Breast epithelium (tissue), 4 donors: ENCODE measurements around the gene CRYBA1. TPM values are rescaled to one million over a fixed set of nuclear protein-coding genes. Genes with fewer than 3 reads are reported as not detected.
A peak's percentile ranks its signal among the peaks of the same experiment; 100 is the strongest.

Experiments
- DNase-seq, 2 donors: peaks; one replicate each; pipeline ENCODE4 v3.0.0-alpha.2; 2019; ENCODE audit warnings: low spot score in 2 of 2
- H3K27ac ChIP-seq, 2 donors: fragments of 200-600 bp; sonication (generic) in 1 of 2; one replicate each; pipeline ENCODE4 v1.5.1; 2016 to 2019; ENCODE audit warnings: mild to moderate bottlenecking in 1 of 2
- H3K27me3 ChIP-seq, 2 donors: fragments of 200-600 bp; sonication (generic) in 1 of 2; one replicate each; pipeline versions ENCODE4 v1.5.1 to v1.6.0; 2017 to 2019; ENCODE audit warnings: control low read depth in 1 of 2, mild to moderate bottlenecking in 1 of 2
- H3K36me3 ChIP-seq: fragments of 200-600 bp; one replicate; pipeline ENCODE4 v1.5.1; 2019
- H3K4me1 ChIP-seq, 2 donors: fragments of 200-600 bp; sonication (generic); one replicate each; pipeline ENCODE4 v1.5.1; 2016 to 2019; ENCODE audit warnings: control low read depth in 1 of 2
- H3K4me3 ChIP-seq, 3 donors: fragments of 200-600 bp; sonication (generic); 1 replicate in 2 of 3; 2 replicates in 1 of 3; pipeline ENCODE4 v1.5.1; 2016 to 2019; ENCODE audit warnings: mild to moderate bottlenecking in 3 of 3, moderate library complexity in 2 of 3
- H3K9me3 ChIP-seq, 2 donors: fragments of 200-600 bp; sonication (generic) in 1 of 2; one replicate each; pipeline ENCODE4 v1.5.1; 2016 to 2019; ENCODE audit warnings: control low read depth in 1 of 2
- POLR2A ChIP-seq: fragments of 450-650 bp; IDR thresholded peaks from one replicate; pipeline ENCODE4 v1.6.1; 2016; ENCODE audit warnings: antibody characterized with exemption, mild to moderate bottlenecking, moderate library complexity
- POLR2AphosphoS5 ChIP-seq, 3 donors: sonication (generic); formaldehyde crosslinking; IDR thresholded peaks; one replicate each; pipeline ENCODE4 v1.6.1; 2017; ENCODE audit warnings: antibody characterized with exemption in 3 of 3
- intact Hi-C: fragments of 100-400 bp; cut with DNase I; formaldehyde crosslinking; loops from one replicate; pipeline ENCODE4 v1.15.1; 2023; ENCODE audit warnings: low total_unique reads
- total RNA-seq, 3 donors: library from RNA; depleted of rRNA; stranded (reverse); fragments of >200 nt; gene quantifications; one replicate each; pipeline ENCODE4 v1.1.0, GENCODE V29; 2016
- TF ChIP-seq, protein P1 (sequence below), 3 donors: fragments of 450-650 bp; IDR thresholded peaks; one replicate each; pipeline ENCODE4 v1.5.1; 2016 to 2017; ENCODE audit warnings: antibody characterized with exemption in 3 of 3, mild to moderate bottlenecking in 3 of 3, moderate library complexity in 3 of 3

The CRYBA1 gene
- total RNA-seq, 3 donors from 2014 or later, result not detected

DNA sequence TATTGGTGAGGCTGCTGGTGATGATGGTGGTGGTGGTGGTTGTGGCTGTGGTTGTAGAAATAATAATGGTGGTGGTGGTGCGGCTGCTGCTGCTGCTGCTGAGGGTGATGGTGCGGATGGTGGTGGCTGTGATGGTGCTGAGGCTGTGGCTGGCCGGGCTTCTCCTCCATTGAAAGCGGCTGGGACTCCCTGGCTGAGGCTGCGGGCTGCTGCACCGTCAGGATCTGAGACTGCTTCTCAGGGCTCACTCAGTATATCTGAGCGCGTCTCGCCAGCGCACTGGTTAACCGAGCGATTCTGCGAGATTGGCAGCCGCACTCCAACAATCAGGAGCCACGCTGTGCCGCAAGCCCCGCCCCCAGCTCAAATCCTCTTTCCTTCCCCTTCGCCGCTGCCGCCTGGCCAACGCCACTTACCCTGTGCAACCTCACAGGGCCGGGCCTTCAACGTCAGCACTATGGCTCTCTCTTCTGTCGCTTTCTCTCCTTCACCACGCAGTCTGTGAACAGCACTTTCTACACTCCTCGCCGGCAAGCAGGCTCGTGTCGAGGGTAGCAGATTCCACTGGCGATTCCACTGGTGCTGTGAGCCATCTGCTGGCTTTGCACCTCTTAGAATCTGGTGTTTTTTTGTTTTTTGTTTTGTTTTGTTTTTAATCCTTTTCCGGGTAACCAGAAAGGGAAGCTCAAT is 47.4 kb downstream of the CRYBA1 start, which contains the start of gene NUFIP2:
NUFIP2 (minus strand) TSS at position 259 of the 690 bp plus-strand sequence; CDS start at position 170, 89 bp downstream.
- no peaks in the 10 kb centered on the region for H3K27me3 ChIP-seq
- no peaks in the 10 kb centered on the region for H3K36me3 ChIP-seq
- H3K9me3 ChIP-seq, result no peaks in the 10 kb centered on the region
- DNase-seq, result peak; percentile 99
- peaks cover 4 to 23% of the 10 kb centered on the region in 2 donors for H3K4me1 ChIP-seq
- TF ChIP-seq POLR2A (peak; percentile 98), POLR2AphosphoS5 (IDR thresholded peaks at IDR 0.05) (peak; percentile 98 to 99 (median 99))
- TF ChIP-seq, protein P1, sequence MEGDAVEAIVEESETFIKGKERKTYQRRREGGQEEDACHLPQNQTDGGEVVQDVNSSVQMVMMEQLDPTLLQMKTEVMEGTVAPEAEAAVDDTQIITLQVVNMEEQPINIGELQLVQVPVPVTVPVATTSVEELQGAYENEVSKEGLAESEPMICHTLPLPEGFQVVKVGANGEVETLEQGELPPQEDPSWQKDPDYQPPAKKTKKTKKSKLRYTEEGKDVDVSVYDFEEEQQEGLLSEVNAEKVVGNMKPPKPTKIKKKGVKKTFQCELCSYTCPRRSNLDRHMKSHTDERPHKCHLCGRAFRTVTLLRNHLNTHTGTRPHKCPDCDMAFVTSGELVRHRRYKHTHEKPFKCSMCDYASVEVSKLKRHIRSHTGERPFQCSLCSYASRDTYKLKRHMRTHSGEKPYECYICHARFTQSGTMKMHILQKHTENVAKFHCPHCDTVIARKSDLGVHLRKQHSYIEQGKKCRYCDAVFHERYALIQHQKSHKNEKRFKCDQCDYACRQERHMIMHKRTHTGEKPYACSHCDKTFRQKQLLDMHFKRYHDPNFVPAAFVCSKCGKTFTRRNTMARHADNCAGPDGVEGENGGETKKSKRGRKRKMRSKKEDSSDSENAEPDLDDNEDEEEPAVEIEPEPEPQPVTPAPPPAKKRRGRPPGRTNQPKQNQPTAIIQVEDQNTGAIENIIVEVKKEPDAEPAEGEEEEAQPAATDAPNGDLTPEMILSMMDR (IDR thresholded peaks at IDR 0.05), result peak in 1 of 3 donors; percentile 18
- H3K27ac ChIP-seq, result peak within 1 kb of the TSS; percentile 94 to 99
- intact Hi-C loops, result loop anchor here (2.0 kb wide), 1 partner anchor 75 kb away; no protein-coding TSS in a partner anchor
- peak within 1 kb of the TSS; percentile 75 to 97 (median 95) for H3K4me3 ChIP-seq

DNA sequence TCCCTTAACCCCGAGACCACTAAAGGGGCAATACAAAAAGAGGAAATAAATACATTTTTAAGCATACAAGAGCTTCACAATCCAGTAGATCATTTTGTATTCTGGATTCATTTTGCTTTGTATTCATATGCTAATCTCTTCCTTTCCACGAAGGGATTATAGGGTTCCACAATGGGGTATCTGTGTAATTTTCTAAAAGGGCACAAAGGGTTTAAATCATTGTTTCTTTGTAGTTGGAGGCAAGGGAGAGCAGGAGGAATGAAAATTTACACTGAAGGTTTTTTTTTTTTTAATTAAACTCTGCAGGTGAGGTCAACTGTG is 47.9 kb downstream of the CRYBA1 start:
- TF ChIP-seq POLR2AphosphoS5 (IDR thresholded peaks at IDR 0.05) (no peak), POLR2A (no peak)
- TF ChIP-seq, protein P1 (IDR thresholded peaks at IDR 0.05), result no peak
- Histone ChIP-seq H3K9me3 (no peaks in the 10 kb centered on the region), H3K4me1 (peaks cover 4 to 19% of the 10 kb centered on the region in 2 donors), H3K36me3 (no peaks in the 10 kb centered on the region), H3K27me3 (no peaks in the 10 kb centered on the region), H3K4me3 (peak overlapping the region; percentile 75 to 97 (median 95)), H3K27ac (peak overlapping the region; percentile 94 to 99)
- DNase-seq, result no peak
- intact Hi-C loops, result no loop called here

GRCh38 chr17:29295420-29295819 is 48.8 kb downstream of the CRYBA1 start:
- TF ChIP-seq, protein P1 (IDR thresholded peaks at IDR 0.05), result no peak
- TF ChIP-seq POLR2AphosphoS5 (IDR thresholded peaks at IDR 0.05), result no peak
- TF ChIP-seq POLR2A, result no peak
- Histone ChIP-seq H3K27ac (no peak overlapping the region), H3K4me1 (peaks cover 0 to 16% of the 10 kb centered on the region in 2 donors), H3K27me3 (no peaks in the 10 kb centered on the region), H3K36me3 (no peaks in the 10 kb centered on the region), H3K4me3 (no peak overlapping the region), H3K9me3 (no peaks in the 10 kb centered on the region)
- intact Hi-C loops, result no loop called here
- no peak for DNase-seq

- H3K36me3 ChIP-seq, result no peaks in the 10 kb centered on the region
- no peak for TF ChIP-seq POLR2A
- TF ChIP-seq POLR2AphosphoS5 (IDR thresholded peaks at IDR 0.05), result no peak
- TF ChIP-seq, protein P1 (IDR thresholded peaks at IDR 0.05), result no peak
- intact Hi-C loops, result no loop called here
- H3K4me3 ChIP-seq, result no peak overlapping the region
- no peaks in the 10 kb centered on the region for H3K9me3 ChIP-seq
- no peak for DNase-seq
- H3K27me3 ChIP-seq, result no peaks in the 10 kb centered on the region
- H3K4me1 ChIP-seq, result no peaks in the 10 kb centered on the region
- H3K27ac ChIP-seq, result no peak overlapping the region
Observed at GRCh38 chr17:29299031-29299430, 52.4 kb downstream of the CRYBA1 start.

- H3K4me1 ChIP-seq, result no peaks in the 10 kb centered on the region
- H3K9me3 ChIP-seq, result no peaks in the 10 kb centered on the region
- H3K27ac ChIP-seq, result no peak overlapping the region
- no peaks in the 10 kb centered on the region for H3K36me3 ChIP-seq
- no peak for DNase-seq
- TF ChIP-seq, protein P1 (IDR thresholded peaks at IDR 0.05), result no peak
- TF ChIP-seq POLR2AphosphoS5 (IDR thresholded peaks at IDR 0.05), result no peak
- TF ChIP-seq POLR2A, result no peak
- H3K27me3 ChIP-seq, result no peaks in the 10 kb centered on the region
- intact Hi-C loops, result no loop called here
- H3K4me3 ChIP-seq, result no peak overlapping the region
Observed at GRCh38 chr17:29303386-29303785, 56.7 kb downstream of the CRYBA1 start.
